GOT3 (cell line): ENCODE data around the gene HK1.
A peak's percentile ranks its signal among the peaks of the same experiment; 100 is the strongest.

Experiments
- DNase-seq: peaks from one replicate; lab custom pipeline; 2025; ENCODE audit warnings: mixed read lengths; lab: John Stamatoyannopoulos, UW

Gene HK1

GRCh38 chr10:69374931-69375306 lies 96.6 kb downstream of the HK1 start:
- no peak for DNase-seq

- DNase-seq, result no peak
These were observed 97.2 kb downstream of the HK1 start for GRCh38 chr10:69375307-69376151.

GRCh38 chr10:69376662-69377061 lies 98.4 kb downstream of the HK1 start:
- DNase-seq, result no peak

- DNase-seq, result no peak
These were observed 98.9 kb downstream of the HK1 start for GRCh38 chr10:69377191-69377590.

GRCh38 chr10:69377933-69378332 lies 99.6 kb downstream of the HK1 start:
- no peak for DNase-seq

GRCh38 chr10:69379800-69380199 lies 101.5 kb downstream of the HK1 start:
- no peak for DNase-seq

GRCh38 chr10:69382382-69383117 lies 104.3 kb downstream of the HK1 start:
- no peak for DNase-seq

GRCh38 chr10:69383558-69383957 lies 105.3 kb downstream of the HK1 start:
- no peak for DNase-seq

- DNase-seq, result no peak
These were observed 106.0 kb downstream of the HK1 start for GRCh38 chr10:69384320-69384719.

- no peak for DNase-seq
These were observed 107.4 kb downstream of the HK1 start for GRCh38 chr10:69385454-69386350.

- no peak for DNase-seq
These were observed 109.2 kb downstream of the HK1 start for GRCh38 chr10:69387500-69387899.

GRCh38 chr10:69388488-69388887 lies 110.2 kb downstream of the HK1 start:
- no peak for DNase-seq

GRCh38 chr10:69389827-69390490 lies 111.7 kb downstream of the HK1 start:
- DNase-seq, result no peak

- DNase-seq, result no peak
These were observed 112.9 kb downstream of the HK1 start for GRCh38 chr10:69391158-69391557.

GRCh38 chr10:69392481-69393000 lies 114.2 kb downstream of the HK1 start:
- peak; percentile 35 for DNase-seq

- no peak for DNase-seq
These were observed 115.7 kb downstream of the HK1 start for GRCh38 chr10:69394020-69394419.

GRCh38 chr10:69397972-69398371 lies 119.7 kb downstream of the HK1 start:
- no peak for DNase-seq

- no peak for DNase-seq
These were observed 120.2 kb downstream of the HK1 start for GRCh38 chr10:69398466-69398865.

GRCh38 chr10:69400936-69401335 lies 122.6 kb downstream of the HK1 start:
- no peak for DNase-seq

- DNase-seq, result no peak
These were observed 123.1 kb downstream of the HK1 start for GRCh38 chr10:69401416-69401815.

- DNase-seq, result no peak
These were observed 124.1 kb downstream of the HK1 start for GRCh38 chr10:69402386-69402785.

- DNase-seq, result no peak
These were observed 124.8 kb downstream of the HK1 start for GRCh38 chr10:69403066-69403465.
